Brain microvascular endothelial cell (primary cell): ENCODE measurements around the gene TUBB.

Source experiments
- DNase-seq: peaks from one replicate; pipeline ENCODE4 v3.0.0-alpha.2; 2020
- H3K27ac ChIP-seq: fragments of 250-450 bp; sonication (Bioruptor Pico); 2 replicates; pipeline ENCODE4 v1.5.1; 2020; ENCODE audit warnings: mild to moderate bottlenecking, moderate library complexity
- H3K27me3 ChIP-seq: fragments of 250-450 bp; sonication (Bioruptor Pico); replicated peaks from 2 replicates; pipeline ENCODE4 v1.5.1; 2020; ENCODE audit warnings: mild to moderate bottlenecking
- H3K36me3 ChIP-seq: fragments of 250-450 bp; sonication (Bioruptor Pico); replicated peaks from 2 replicates; pipeline ENCODE4 v1.5.1; 2020; ENCODE audit warnings: mild to moderate bottlenecking
- H3K4me3 ChIP-seq: 2 replicates; pipeline ENCODE4 v1.5.1; 2011; ENCODE audit warnings: low read depth, mild to moderate bottlenecking, control low read depth, low read length, moderate library complexity
- in situ Hi-C: cut with HindIII; loops from 2 replicates; pipeline ENCODE4 v1.10.0; 2017; ENCODE audit warnings: low sequenced_read_pairs, low pct_ligation_motif_present
- TF ChIP-seq, protein P1 (sequence below): IDR thresholded peaks from 2 replicates; pipeline ENCODE4 v1.5.1; 2011; ENCODE audit warnings: low read depth, mild to moderate bottlenecking, moderate library complexity, low read length, control low read depth, inconsistent platforms; ENCODE audit errors: missing control alignments

The TUBB gene

DNA sequence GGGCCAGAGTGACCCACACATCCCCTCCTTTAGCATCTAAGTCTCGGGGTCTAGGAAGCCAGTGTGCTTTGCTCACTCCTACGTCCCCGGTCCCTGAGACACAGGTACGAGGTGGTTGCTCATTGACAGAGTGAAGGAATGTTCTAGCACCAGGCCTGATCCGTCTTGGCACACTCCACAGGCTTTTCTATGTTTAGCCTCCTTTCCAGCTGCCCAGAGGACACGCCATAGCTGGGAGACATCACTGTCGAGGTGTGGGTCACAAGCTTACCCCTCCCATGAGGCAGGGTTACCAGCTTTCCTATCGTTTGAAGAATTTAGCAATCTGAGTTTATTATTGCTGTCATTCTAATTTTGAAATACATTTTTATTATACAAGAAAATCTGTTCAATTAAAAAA, 54.5 kb downstream of the TUBB start:
- no peak overlapping the region for H3K4me3 ChIP-seq
- DNase-seq = no peak
- TF ChIP-seq, protein P1, sequence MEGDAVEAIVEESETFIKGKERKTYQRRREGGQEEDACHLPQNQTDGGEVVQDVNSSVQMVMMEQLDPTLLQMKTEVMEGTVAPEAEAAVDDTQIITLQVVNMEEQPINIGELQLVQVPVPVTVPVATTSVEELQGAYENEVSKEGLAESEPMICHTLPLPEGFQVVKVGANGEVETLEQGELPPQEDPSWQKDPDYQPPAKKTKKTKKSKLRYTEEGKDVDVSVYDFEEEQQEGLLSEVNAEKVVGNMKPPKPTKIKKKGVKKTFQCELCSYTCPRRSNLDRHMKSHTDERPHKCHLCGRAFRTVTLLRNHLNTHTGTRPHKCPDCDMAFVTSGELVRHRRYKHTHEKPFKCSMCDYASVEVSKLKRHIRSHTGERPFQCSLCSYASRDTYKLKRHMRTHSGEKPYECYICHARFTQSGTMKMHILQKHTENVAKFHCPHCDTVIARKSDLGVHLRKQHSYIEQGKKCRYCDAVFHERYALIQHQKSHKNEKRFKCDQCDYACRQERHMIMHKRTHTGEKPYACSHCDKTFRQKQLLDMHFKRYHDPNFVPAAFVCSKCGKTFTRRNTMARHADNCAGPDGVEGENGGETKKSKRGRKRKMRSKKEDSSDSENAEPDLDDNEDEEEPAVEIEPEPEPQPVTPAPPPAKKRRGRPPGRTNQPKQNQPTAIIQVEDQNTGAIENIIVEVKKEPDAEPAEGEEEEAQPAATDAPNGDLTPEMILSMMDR = no peak
- in situ Hi-C loops = no loop called here
- H3K27ac ChIP-seq = no peak overlapping the region
- H3K36me3 ChIP-seq = no peaks in the 10 kb centered on the region
- H3K27me3 ChIP-seq = no peaks in the 10 kb centered on the region
